Calu3 (cell line): ENCODE results near the gene RETREG1. TPM values are rescaled to one million over a fixed set of nuclear protein-coding genes. Genes with fewer than 3 reads are reported as not detected.

Experiments
- BruUV-seq: library from RNA; stranded (reverse); fragments of 400-500 nt; replicated peaks from 2 replicates; lab custom pipeline; 2021; lab: Mats Ljungman, UMichigan
- CTCF ChIA-PET: fragments of 300-600 bp; sonication (Branson Sonifier 250); formaldehyde crosslinking; loops from one replicate; lab custom pipeline; 2022; ENCODE audit warnings: antibody characterized with exemption; lab: Charles Lee
- DNase-seq: peaks from one replicate; pipeline ENCODE4 v3.0.0; 2022
- H3K27ac Mint-ChIP-seq: one replicate; pipeline ENCODE4 v1.8.0; 2022; ENCODE audit warnings: mixed read lengths; ENCODE audit not compliant: unreplicated experiment
- H3K27me3 Mint-ChIP-seq: one replicate; pipeline ENCODE4 v1.8.0; 2022; ENCODE audit warnings: mixed read lengths; ENCODE audit not compliant: unreplicated experiment
- H3K36me3 Mint-ChIP-seq: one replicate; pipeline ENCODE4 v1.8.0; 2022; ENCODE audit warnings: mild to moderate bottlenecking, moderate library complexity, mixed read lengths; ENCODE audit not compliant: insufficient read depth, unreplicated experiment
- H3K4me1 Mint-ChIP-seq: one replicate; pipeline ENCODE4 v1.8.0; 2022; ENCODE audit warnings: mild to moderate bottlenecking, low read depth, mixed read lengths; ENCODE audit not compliant: unreplicated experiment
- H3K4me3 Mint-ChIP-seq: one replicate; pipeline ENCODE4 v1.8.0; 2022; ENCODE audit warnings: mild to moderate bottlenecking, low read depth, moderate library complexity, mixed read lengths; ENCODE audit not compliant: unreplicated experiment
- H3K9me3 Mint-ChIP-seq: one replicate; pipeline ENCODE4 v1.8.0; 2022; ENCODE audit warnings: low read depth, mixed read lengths; ENCODE audit not compliant: unreplicated experiment
- CTCF ChIP-seq: fragments of 200-600 bp; IDR thresholded peaks from one replicate; pipeline ENCODE4 v1.8.0; 2022; ENCODE audit warnings: antibody characterized with exemption; ENCODE audit not compliant: unreplicated experiment
- intact Hi-C: fragments of 100-400 bp; cut with micrococcal nuclease; formaldehyde crosslinking; loops from one replicate; pipeline ENCODE4 v1.10.0; 2022; ENCODE audit not compliant: unreplicated experiment
- total RNA-seq: library from RNA; stranded (reverse); gene quantifications from 2 replicates; pipeline ENCODE4 v1.2.3, GENCODE V29; 2022

Gene RETREG1
- total RNA-seq, 1 experiment from 2014 or later, result 12.0 TPM

DNA sequence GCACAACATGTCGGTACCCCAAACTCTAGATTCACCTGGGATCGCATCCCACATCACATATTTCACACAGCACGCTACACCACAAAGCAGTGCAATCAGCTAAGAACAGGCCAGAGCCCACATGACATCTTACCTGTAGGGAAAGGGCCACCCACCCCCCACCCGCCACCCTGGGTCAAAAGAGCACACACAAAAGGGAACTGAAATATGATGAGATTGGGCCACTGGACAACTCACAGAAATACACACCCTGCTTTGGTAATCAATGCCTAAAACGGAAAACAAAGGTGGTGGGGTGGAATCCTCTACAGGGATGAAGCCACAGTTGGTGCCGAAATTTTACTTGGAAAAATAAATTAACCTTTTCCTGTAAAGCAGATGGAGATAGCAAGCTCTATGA lies 13.1 kb downstream of the RETREG1 start:
- Mint-ChIP-seq H3K4me3 (no peak overlapping the region), H3K9me3 (no peaks in the 10 kb centered on the region), H3K4me1 (no peaks in the 10 kb centered on the region), H3K36me3 (no peaks in the 10 kb centered on the region), H3K27ac (no peak overlapping the region), H3K27me3 (peaks cover 12% of the 10 kb centered on the region)
- TF ChIP-seq CTCF, result no peak
- CTCF ChIA-PET, result no interaction called here
- BruUV-seq, result no TSS peak
- intact Hi-C loops, result no loop called here
- no peak for DNase-seq

DNA sequence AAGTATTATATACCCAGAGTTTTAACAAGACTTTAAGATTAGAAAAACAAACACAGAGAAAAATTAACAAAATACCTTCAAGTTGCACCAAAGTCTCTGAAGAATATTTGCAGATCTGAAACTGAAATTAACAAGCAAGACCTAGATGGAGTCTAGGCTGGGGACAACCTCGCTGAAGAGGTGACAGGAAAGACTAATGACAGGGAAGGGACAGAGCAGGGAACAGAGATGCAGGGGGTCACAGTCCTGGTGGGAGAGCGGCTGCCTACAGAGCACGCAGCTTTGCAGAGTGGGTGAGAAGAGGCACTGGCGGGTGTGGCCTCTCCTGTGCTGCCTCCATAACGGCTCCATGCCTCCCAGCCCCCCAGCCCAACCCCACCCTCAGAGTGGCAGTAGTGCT lies 13.5 kb downstream of the RETREG1 start:
- CTCF ChIA-PET, result no interaction called here
- no peaks in the 10 kb centered on the region for H3K36me3 Mint-ChIP-seq

GRCh38 chr5:16602182-16602581 lies 14.6 kb downstream of the RETREG1 start:
- Mint-ChIP-seq H3K27ac (no peak overlapping the region), H3K27me3 (peaks cover 25% of the 10 kb centered on the region), H3K9me3 (no peaks in the 10 kb centered on the region), H3K4me1 (no peaks in the 10 kb centered on the region), H3K36me3 (no peaks in the 10 kb centered on the region), H3K4me3 (no peak overlapping the region)
- CTCF ChIA-PET, result interaction anchor here (0.6 kb wide), 1 partner anchor 283 kb away, joined by 3 read pairs; no protein-coding TSS in a partner anchor
- no TSS peak for BruUV-seq
- DNase-seq, result no peak
- intact Hi-C loops, result no loop called here
- no peak for TF ChIP-seq CTCF

More for the DNA sequence above, 13.5 kb downstream of the RETREG1 start:
- no peak for DNase-seq
- Mint-ChIP-seq H3K9me3 (no peaks in the 10 kb centered on the region), H3K27me3 (peaks cover 16% of the 10 kb centered on the region), H3K4me1 (no peaks in the 10 kb centered on the region), H3K27ac (no peak overlapping the region), H3K4me3 (no peak overlapping the region)
- no TSS peak for BruUV-seq
- TF ChIP-seq CTCF, result no peak
- intact Hi-C loops, result no loop called here

- Mint-ChIP-seq H3K4me3 (no peak overlapping the region), H3K4me1 (no peaks in the 10 kb centered on the region), H3K9me3 (no peaks in the 10 kb centered on the region), H3K36me3 (no peaks in the 10 kb centered on the region), H3K27ac (no peak overlapping the region), H3K27me3 (peaks cover 25% of the 10 kb centered on the region)
- intact Hi-C loops, result no loop called here
- TF ChIP-seq CTCF, result no peak
- no TSS peak for BruUV-seq
- DNase-seq, result no peak
- CTCF ChIA-PET, result no interaction called here
Observed at GRCh38 chr5:16600946-16601345, 15.9 kb downstream of the RETREG1 start.
